Measurements from ENCODE around the gene SBF2. TPM values are rescaled to one million over a fixed set of nuclear protein-coding genes. Genes with fewer than 3 reads are reported as not detected.

The SBF2 gene
- total and polyA plus RNA-seq, 2 of the 13 experiments (the other 11 are each of a cell fraction or from before 2014, with no cell fraction given) = 24.0 to 45.8 TPM

- TF ChIP-seq KDM5B (CRISPR knock-in tag; IDR thresholded peaks at IDR 0.05; ENCODE audit: borderline replicate concordance) (no peak), ZNF605 (CRISPR knock-in tag; IDR thresholded peaks at IDR 0.05) (peak; percentile 96), ZBTB49 (CRISPR knock-in tag; IDR thresholded peaks at IDR 0.05; ENCODE audit: borderline replicate concordance) (no peak), REL (CRISPR knock-in tag; conservative IDR thresholded peaks at IDR 0.05) (0 out of 2 replicates have a peak, but pooled peaks have one; percentile 28), THYN1 (CRISPR knock-in tag; IDR thresholded peaks at IDR 0.05; ENCODE audit: borderline replicate concordance, low read depth) (0 out of 2 replicates have a peak, but pooled peaks have one; percentile 42), ZNF574 (CRISPR knock-in tag; IDR thresholded peaks at IDR 0.05) (peak; percentile 68), PHF8 (CRISPR knock-in tag; IDR thresholded peaks at IDR 0.05) (peak; percentile 78), FOXP1 (IDR thresholded peaks at IDR 0.05) (no peak), FOXP1 (CRISPR knock-in tag; IDR thresholded peaks at IDR 0.05) (peak; percentile 52), ZNF264 (CRISPR knock-in tag; IDR thresholded peaks at IDR 0.05) (peak; percentile 85), SKIL (CRISPR knock-in tag; IDR thresholded peaks at IDR 0.05; ENCODE audit: borderline replicate concordance) (peak; percentile 92), MEIS2 (CRISPR knock-in tag; IDR thresholded peaks at IDR 0.05) (peak; percentile 88), GTF3A (CRISPR knock-in tag; conservative IDR thresholded peaks at IDR 0.05) (0 out of 2 replicates have a peak, but pooled peaks have one; percentile 71), SMC3 (IDR thresholded peaks at IDR 0.05; ENCODE audit: low read length) (peak; percentile 20; the same call in 1 of the 2 replicates), ZSCAN30 (CRISPR knock-in tag; IDR thresholded peaks at IDR 0.05) (no peak), MNT (IDR thresholded peaks at IDR 0.05) (no peak), ZNF230 (CRISPR knock-in tag; IDR thresholded peaks at IDR 0.05) (peak; percentile 57; the same call in 1 of the 2 replicates), IRF2 (CRISPR knock-in tag; IDR thresholded peaks at IDR 0.05) (peak; percentile 65; the same call in 1 of the 2 replicates), AGO2 (optimal IDR thresholded peaks at IDR 0.05; ENCODE audit: low read depth, low read length) (no peak), ZNF670 (CRISPR knock-in tag; IDR thresholded peaks at IDR 0.05; ENCODE audit: borderline replicate concordance) (peak; percentile 91; the same call in 1 of the 2 replicates), NCOR1 (IDR thresholded peaks at IDR 0.05; ENCODE audit: borderline replicate concordance, low read length) (no peak)
Observed at GRCh38 chr11:9765320-9766101, 528.5 kb downstream of the SBF2 start (continued).
